HG02798 (cell line): ENCODE measurements around the gene DNAJA3.

Experiments
- ATAC-seq: cut with Tn5 transposase; IDR thresholded peaks from one replicate; pipeline ENCODE4 v1.9.1; 2021; ENCODE audit warnings: mild to moderate bottlenecking; ENCODE audit not compliant: unreplicated experiment, poor library complexity

Gene DNAJA3

GRCh38 chr16:4425378-4426020 lies at the start of gene DNAJA3:
DNAJA3 (plus strand) TSS chr16:4425868; CDS start chr16:4425882, 14 bp downstream.
- ATAC-seq, result peak; percentile 90

GRCh38 chr16:4376126-4376892 lies 49.4 kb upstream of the DNAJA3 start:
- ATAC-seq, result no peak

GRCh38 chr16:4376893-4377572 lies 48.6 kb upstream of the DNAJA3 start:
- ATAC-seq, result no peak

- no peak for ATAC-seq
Observed at GRCh38 chr16:4377573-4378154, 48.0 kb upstream of the DNAJA3 start.

DNA sequence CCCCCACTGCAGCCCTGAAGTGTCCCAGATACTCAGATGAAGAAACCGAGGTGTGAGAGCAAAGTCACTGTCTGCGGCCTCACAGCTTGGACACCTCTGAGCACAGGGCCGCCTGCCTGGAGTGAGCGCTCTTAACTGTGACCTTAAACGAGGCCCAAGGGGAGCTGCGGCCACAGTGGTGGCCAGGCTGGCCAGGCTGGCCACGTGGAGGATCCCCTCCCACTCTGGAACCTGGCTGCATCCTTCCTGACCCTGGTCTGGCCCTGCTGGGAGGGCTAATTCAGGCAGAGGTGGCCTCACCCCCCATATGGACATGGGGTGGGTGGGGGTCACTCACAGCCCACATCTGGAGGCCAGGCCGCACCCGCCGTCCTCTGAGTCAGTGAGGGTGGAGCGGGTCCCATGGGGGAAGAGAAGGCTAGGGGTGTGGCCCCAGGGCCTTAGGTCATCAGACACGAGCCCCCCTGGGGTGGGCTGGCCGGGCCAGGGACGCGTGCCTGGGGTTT lies 47.5 kb upstream of the DNAJA3 start:
- ATAC-seq, result no peak

DNA sequence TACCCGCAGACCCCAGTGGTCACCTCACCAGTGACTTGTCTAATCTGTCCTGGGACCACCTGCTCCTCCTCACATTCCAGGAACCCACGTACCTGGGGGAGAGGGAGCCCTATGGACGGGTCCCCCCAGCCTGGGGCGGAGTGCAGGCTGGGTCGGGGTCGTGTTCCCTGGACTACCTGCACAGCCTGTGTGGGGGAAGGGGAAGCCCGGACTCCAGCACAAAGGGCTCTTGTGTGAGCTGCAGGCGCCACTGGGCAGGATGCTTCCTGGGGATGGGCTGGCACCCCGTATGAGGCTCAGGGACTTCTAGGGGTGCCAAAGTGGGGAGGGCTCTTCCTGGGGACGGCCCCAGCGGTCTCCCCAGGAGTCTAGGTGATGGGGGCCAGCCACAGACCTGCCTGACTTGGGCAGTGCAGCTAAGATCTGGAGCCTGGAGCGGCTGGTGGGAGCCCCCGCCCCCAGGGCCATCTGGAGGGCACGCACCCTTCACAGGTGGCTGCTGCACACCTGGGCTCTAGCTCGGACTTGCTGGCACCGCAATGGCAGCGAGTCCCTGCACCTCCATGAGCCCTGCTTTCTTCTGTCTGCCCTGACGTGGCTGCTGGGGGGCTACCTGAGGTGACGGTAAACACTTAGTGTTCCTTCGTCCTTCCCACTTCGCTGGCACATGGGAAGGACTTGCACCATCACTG lies 46.5 kb upstream of the DNAJA3 start:
- ATAC-seq, result no peak

DNA sequence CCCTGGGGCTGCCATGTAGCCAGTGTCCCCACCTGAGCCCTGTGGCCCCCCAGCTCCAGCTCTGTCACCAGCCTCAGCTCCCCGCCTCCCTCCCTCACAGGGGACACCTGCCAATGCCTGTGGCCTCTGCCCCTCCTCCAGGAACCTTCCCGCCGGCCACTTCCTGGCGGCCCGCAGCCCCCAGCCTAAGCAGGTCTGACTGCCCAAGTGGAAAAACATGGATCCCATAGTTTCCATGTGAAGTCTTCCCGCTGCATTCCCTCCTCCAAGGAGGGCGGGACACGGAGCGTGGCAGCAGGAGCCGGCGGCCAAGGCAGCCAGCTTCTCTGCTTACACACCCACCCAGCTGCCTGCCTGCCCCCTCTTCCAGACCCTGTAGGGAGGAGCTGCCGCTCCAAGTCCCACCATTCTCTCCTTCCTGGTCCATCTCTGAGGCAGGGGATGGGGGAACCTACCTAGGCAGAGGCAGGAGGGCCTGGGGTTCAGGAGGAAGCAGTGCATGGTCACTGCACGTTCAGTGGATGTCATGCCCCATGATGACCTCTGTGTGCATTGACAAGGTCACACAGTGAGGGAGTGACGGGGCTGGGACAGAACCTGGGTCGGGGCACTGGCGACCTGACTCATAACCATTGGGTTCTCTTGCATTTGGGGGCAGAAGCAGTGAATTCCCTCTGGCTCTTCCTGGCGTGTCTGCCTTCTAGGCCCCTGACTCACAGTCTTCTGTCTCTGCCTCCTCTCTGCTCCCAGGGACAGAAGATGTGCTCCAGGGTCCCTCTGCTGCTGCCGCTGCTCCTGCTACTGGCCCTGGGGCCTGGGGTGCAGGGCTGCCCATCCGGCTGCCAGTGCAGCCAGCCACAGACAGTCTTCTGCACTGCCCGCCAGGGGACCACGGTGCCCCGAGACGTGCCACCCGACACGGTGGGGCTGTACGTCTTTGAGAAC lies 45.3 kb upstream of the DNAJA3 start:
- no peak for ATAC-seq

GRCh38 chr16:4381072-4381934 lies 44.4 kb upstream of the DNAJA3 start:
- ATAC-seq, result no peak

DNA sequence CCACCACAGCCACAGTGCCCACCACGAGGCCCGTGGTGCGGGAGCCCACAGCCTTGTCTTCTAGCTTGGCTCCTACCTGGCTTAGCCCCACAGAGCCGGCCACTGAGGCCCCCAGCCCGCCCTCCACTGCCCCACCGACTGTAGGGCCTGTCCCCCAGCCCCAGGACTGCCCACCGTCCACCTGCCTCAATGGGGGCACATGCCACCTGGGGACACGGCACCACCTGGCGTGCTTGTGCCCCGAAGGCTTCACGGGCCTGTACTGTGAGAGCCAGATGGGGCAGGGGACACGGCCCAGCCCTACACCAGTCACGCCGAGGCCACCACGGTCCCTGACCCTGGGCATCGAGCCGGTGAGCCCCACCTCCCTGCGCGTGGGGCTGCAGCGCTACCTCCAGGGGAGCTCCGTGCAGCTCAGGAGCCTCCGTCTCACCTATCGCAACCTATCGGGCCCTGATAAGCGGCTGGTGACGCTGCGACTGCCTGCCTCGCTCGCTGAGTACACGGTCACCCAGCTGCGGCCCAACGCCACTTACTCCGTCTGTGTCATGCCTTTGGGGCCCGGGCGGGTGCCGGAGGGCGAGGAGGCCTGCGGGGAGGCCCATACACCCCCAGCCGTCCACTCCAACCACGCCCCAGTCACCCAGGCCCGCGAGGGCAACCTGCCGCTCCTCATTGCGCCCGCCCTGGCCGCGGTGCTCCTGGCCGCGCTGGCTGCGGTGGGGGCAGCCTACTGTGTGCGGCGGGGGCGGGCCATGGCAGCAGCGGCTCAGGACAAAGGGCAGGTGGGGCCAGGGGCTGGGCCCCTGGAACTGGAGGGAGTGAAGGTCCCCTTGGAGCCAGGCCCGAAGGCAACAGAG lies 43.5 kb upstream of the DNAJA3 start:
- no peak for ATAC-seq

DNA sequence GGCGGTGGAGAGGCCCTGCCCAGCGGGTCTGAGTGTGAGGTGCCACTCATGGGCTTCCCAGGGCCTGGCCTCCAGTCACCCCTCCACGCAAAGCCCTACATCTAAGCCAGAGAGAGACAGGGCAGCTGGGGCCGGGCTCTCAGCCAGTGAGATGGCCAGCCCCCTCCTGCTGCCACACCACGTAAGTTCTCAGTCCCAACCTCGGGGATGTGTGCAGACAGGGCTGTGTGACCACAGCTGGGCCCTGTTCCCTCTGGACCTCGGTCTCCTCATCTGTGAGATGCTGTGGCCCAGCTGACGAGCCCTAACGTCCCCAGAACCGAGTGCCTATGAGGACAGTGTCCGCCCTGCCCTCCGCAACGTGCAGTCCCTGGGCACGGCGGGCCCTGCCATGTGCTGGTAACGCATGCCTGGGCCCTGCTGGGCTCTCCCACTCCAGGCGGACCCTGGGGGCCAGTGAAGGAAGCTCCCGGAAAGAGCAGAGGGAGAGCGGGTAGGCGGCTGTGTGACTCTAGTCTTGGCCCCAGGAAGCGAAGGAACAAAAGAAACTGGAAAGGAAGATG lies 42.8 kb upstream of the DNAJA3 start:
- ATAC-seq, result no peak

DNA sequence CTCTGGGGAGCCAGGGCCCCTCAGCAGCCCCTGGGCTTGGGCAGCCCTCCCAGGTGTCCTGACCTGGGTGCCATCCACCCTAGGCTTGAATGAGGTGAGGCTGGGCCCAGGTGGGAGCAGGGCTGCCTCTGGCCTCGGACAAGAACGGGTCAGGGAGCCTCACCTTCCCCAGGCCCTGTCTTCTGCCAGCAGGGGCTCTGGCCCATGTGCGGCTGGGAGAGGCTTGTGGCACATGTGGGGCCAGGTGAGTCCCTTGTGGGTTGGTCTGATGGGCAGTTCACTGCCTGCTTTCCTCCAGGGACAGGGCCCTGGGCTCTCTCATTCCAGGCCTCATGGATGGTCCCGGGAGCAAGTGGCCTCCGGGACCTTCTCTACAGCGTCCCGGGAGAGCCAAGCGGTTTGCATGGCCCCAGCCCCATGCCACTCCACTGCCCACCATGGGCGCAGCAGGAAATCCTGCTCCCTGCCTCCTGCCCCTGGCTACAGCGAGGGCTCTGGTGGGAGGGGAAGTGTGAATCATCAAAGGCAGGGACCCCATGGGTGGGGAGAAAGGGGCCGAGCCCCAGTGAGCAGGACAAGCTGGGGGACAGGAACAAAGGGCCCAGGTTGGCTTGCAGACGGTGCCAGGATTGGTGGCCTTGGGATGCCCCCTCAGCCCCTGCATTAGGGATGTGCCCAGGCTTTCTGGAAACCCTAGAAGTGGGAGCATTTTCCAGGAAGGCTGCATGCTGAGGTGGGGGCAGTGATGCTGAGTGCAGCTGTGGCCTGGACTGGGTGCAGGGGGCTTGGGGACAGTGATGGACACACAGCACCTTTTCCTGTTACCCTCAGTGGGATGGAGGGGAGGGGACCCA lies 41.9 kb upstream of the DNAJA3 start:
- no peak for ATAC-seq

DNA sequence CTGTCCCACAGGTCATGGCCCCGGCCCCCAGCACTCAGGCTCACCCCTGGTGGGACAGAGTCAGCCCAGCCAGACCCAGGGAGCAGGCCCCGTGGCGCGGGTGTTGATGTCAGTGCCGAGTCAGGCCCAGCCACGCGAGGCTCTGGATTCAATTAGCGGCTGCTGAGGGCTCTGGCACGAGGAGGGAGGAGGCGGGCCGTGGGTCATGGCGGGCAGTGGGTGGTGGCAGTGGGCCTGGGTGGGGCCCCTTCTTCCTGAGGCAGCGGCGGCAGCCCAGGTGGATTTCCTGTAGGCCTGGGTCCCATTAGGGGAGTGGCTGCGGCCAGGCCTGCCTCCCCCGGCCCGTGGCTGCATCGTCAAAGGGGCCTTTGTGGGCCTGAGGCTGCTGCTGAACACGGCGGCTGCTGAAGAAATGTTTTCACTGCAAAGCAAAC lies 41.1 kb upstream of the DNAJA3 start:
- ATAC-seq, result no peak

DNA sequence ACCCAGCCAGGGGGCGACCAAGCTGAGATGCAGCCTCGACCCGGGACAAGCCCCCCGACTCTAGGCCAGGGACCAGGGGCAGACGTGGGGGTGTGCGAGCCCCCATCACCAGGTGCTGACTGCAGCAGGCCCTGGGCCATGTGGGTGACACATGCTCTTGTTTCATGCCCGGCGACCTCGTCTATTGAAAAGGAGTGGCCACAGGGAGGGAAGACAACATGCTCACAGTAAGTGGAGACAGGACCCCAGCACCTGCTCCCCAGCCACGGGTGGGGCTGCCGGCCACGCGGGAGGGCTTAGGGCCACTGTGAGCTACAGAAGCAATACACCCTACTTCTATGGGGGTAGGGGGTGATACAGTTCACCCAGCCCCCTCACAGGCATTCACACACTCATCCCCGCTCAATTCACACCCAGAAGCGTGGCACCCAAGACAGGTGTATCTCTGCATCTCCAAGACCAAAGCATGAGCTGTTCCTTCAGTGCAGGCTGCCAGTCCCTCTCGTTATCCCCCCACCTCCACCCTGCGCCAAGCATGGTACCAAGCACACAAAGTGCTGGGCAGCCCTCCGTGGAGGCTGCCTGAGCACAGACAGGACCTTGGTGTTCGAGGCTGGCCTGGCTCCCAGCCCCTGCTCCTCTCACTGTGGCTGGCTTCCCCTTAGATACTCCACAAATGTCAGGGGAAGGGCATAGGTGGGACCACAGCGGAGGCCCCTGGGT lies 40.4 kb upstream of the DNAJA3 start:
- no peak for ATAC-seq

DNA sequence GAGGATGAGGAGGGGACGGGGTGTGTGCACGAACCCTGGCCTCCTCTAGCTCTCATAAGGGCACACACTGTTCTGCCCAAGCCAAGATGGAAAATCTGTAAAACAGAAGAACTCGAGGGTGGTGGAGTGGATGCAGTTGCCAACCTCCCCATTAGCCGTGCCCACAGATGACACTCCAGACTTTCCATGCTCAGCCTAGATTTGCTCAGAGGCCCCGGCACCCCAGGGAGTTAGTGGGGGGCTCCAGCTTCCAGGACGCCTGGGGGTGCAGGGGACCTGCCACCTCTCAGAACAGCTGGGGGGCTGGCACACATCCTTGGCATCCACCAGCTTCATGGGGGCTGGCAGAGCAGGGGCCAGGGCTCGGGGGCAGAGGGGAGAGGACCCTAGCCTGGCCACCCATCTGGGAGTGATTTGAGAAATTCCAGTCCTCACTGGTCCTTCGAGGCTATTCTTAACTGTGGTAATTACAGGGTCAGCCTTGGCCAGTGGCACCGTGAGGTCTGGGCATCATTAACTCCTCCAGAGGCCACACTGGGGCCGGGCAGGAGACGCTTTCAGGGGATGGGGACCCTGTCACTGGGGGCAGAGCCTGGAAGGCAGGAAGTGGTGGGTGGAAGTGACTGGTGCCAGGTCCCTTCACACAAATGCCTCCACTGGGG lies 39.7 kb upstream of the DNAJA3 start:
- ATAC-seq, result no peak

- no peak for ATAC-seq
Observed at GRCh38 chr16:4386451-4386805, 39.2 kb upstream of the DNAJA3 start.
